Gastrocnemius medialis (tissue), 4 donors: ENCODE data around the gene MC2R. TPM values are rescaled to one million over a fixed set of nuclear protein-coding genes. Genes with fewer than 3 reads are reported as not detected.
"Not testable (repeated sequence)": the region's sequence is repeated elsewhere in the genome, so short reads cannot be mapped to it uniquely, and the experiment has no call there.

Source experiments
- ATAC-seq, 2 donors: fragments of 150-250 bp; one replicate each; pipeline ENCODE4 v1.9.1; 2016
- DNase-seq, 2 donors: peaks; one replicate each; pipeline ENCODE4 v3.0.0-alpha.2; 2019
- H3K27ac ChIP-seq, 4 donors: fragments of 200-600 bp; sonication (generic); 1 replicate in 1 of 4; 2 replicates in 3 of 4; pipeline ENCODE4 v1.5.1; 2016 to 2018; ENCODE audit warnings: mild to moderate bottlenecking in 2 of 4, moderate library complexity in 1 of 4
- H3K27me3 ChIP-seq, 3 donors: fragments of 200-600 bp; sonication (generic) in 2 of 3; 1 replicate in 1 of 3; 2 replicates in 2 of 3; pipeline versions ENCODE4 v1.5.1 to v1.6.0; 2016 to 2019; ENCODE audit warnings: mild to moderate bottlenecking in 1 of 3, moderate library complexity in 1 of 3
- H3K36me3 ChIP-seq, 2 donors: fragments of 200-600 bp; sonication (generic) in 1 of 2; one replicate each; pipeline ENCODE4 v1.5.1; 2017 to 2018
- H3K4me1 ChIP-seq, 2 donors: fragments of 200-600 bp; sonication (generic) in 1 of 2; one replicate each; pipeline ENCODE4 v1.5.1; 2016 to 2017; ENCODE audit warnings: mild to moderate bottlenecking in 2 of 2
- H3K4me3 ChIP-seq, 4 donors: fragments of 200-600 bp; sonication (generic) in 3 of 4; 1 replicate in 1 of 4; 2 replicates in 3 of 4; pipeline ENCODE4 v1.5.1; 2016 to 2019; ENCODE audit warnings: mild to moderate bottlenecking in 2 of 4
- H3K9me3 ChIP-seq, 3 donors: fragments of 200-600 bp; sonication (generic) in 2 of 3; 1 replicate in 1 of 3; 2 replicates in 2 of 3; pipeline ENCODE4 v1.5.1; 2016 to 2019
- CTCF ChIP-seq, 5 experiments: fragments of 450-650 bp in 3 of 5; fragments of 200-600 bp in 2 of 5; sonication (generic) in 2 of 5; IDR thresholded peaks in 4 of 5; conservative IDR thresholded peaks in 1 of 5; 1 replicate in 4 of 5; 2 replicates in 1 of 5; pipeline ENCODE4 v1.5.1; 2016 to 2019; ENCODE audit warnings: antibody characterized with exemption in 5 of 5, mild to moderate bottlenecking in 3 of 5, moderate library complexity in 3 of 5
- POLR2A ChIP-seq, 2 donors: fragments of 450-650 bp; IDR thresholded peaks; one replicate each; pipeline ENCODE4 v1.6.1; 2017; ENCODE audit warnings: antibody characterized with exemption in 2 of 2, mild to moderate bottlenecking in 2 of 2, moderate library complexity in 2 of 2
- in situ Hi-C, 4 donors: fragments of 200-750 bp; cut with MboI; loops; one replicate each; pipeline versions ENCODE4 v1.15.0 to v1.8.0; 2017; ENCODE audit warnings: low sequenced_read_pairs in 4 of 4
- intact Hi-C: fragments of 100-400 bp; cut with DNase I; formaldehyde crosslinking; loops from one replicate; pipeline ENCODE4 v1.15.1; 2023; ENCODE audit warnings: low total_unique reads
- total RNA-seq, 4 donors: library from RNA; depleted of rRNA; stranded (reverse); fragments of >200 nt; gene quantifications; one replicate each; pipeline versions ENCODE4 v1.1.0 to v1.2.3, GENCODE V29; 2016

MC2R gene
- total RNA-seq, 4 donors from 2014 or later: not detected

- DNase-seq: no peak
- in situ Hi-C loops: loop anchor here in 1 of 4 donors (25.0 kb wide), 1 partner anchor 94 kb away; no protein-coding TSS in a partner anchor
- Histone ChIP-seq H3K4me3 (no peak overlapping the region), H3K27ac (no peak overlapping the region), H3K27me3 (peaks cover 10 to 29% (median 15%) of the 10 kb centered on the region in 3 donors), H3K36me3 (no peaks in the 10 kb centered on the region), H3K4me1 (no peaks in the 10 kb centered on the region), H3K9me3 (no peaks in the 10 kb centered on the region)
- TF ChIP-seq POLR2A (IDR thresholded peaks at IDR 0.05) (no peak), CTCF (IDR thresholded peaks at IDR 0.05 in 4 of 5, conservative IDR thresholded peaks at IDR 0.05 in 1 of 5) (no peak)
- intact Hi-C loops: no loop called here
- ATAC-seq: no peak
Observed at GRCh38 chr18:13868501-13869271, 46.6 kb downstream of the MC2R start.

DNA sequence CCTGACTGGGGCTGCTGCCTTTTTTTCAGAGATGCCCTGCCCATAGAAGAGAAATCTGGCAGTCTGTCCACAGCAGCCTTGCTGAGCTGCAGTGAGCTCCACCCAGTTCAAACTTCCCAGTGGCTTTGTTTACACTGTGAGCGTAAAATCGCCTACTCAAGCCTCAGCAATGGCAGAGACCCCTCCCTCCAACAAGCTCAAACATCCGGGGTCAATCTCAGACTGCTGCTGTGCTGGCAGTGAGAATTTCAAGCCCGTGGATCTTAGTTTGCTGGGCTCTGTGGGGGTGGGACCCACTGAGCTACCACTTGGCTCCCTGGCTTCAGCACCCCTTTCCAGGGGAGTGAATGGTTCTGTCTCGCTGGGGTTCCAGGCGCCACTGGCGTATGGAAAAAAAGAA lies 52.4 kb downstream of the MC2R start:
- not testable (repeated sequence) for H3K27me3 ChIP-seq

GRCh38 chr18:13849791-13850190 lies 65.5 kb downstream of the MC2R start:
- DNase-seq (no peak), ATAC-seq (no peak)
- no peaks in the 10 kb centered on the region for H3K4me1 ChIP-seq
- H3K36me3 ChIP-seq: no peaks in the 10 kb centered on the region
- in situ Hi-C loops (loop anchor here in 2 of 4 donors (25.0 kb wide), 2 partner anchors 113 to 538 kb away; no protein-coding TSS in a partner anchor), intact Hi-C loops (no loop called here)
- H3K4me3 ChIP-seq: no peak overlapping the region
- TF ChIP-seq CTCF (IDR thresholded peaks at IDR 0.05 in 4 of 5, conservative IDR thresholded peaks at IDR 0.05 in 1 of 5): no peak
- no peak for TF ChIP-seq POLR2A (IDR thresholded peaks at IDR 0.05)
- no peak overlapping the region for H3K27ac ChIP-seq
- H3K27me3 ChIP-seq: no peaks in the 10 kb centered on the region
- H3K9me3 ChIP-seq: no peaks in the 10 kb centered on the region

More for the DNA sequence above, 52.4 kb downstream of the MC2R start:
- H3K9me3 ChIP-seq, intact Hi-C loops, H3K36me3 ChIP-seq, H3K4me3 ChIP-seq, DNase-seq, H3K27ac ChIP-seq, ATAC-seq, H3K4me1 ChIP-seq: not testable (repeated sequence)
- in situ Hi-C loops: loop anchor here in 1 of 4 donors (25.0 kb wide), 1 partner anchor 99 kb away; no protein-coding TSS in a partner anchor

DNA sequence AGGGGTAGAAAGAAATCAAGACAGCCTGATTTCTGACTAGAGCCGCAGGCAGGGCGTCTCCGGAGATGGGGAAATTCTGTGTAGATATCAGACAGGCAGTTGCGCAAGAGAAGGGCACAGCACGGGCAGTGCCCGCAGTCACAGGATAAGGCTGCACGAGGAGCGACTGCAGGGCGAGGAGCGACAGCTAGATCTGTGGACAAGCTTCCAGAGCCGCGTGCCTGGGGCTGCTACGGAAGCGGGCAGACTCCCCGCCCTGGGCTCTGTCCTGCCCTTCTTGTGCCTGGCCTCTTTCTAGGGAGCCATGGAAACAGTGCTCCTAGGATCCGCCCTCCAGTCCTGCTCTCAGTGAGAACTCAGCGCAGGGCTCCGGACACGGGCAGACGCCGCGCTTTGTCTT lies 78.8 kb downstream of the MC2R start:
- Histone ChIP-seq H3K9me3 (no peaks in the 10 kb centered on the region), H3K27me3 (peaks cover 4 to 11% (median 7%) of the 10 kb centered on the region in 3 donors), H3K4me1 (no peaks in the 10 kb centered on the region), H3K36me3 (no peaks in the 10 kb centered on the region), H3K27ac (no peak overlapping the region), H3K4me3 (no peak overlapping the region)
- DNase-seq: no peak
- in situ Hi-C loops: loop anchor here in 1 of 4 donors (25.0 kb wide), 1 partner anchor 551 kb away; no protein-coding TSS in a partner anchor
- intact Hi-C loops: no loop called here
- no peak for ATAC-seq
- no peak for TF ChIP-seq CTCF (IDR thresholded peaks at IDR 0.05 in 4 of 5, conservative IDR thresholded peaks at IDR 0.05 in 1 of 5)
- no peak for TF ChIP-seq POLR2A (IDR thresholded peaks at IDR 0.05)

GRCh38 chr18:13835202-13835601 lies 80.1 kb downstream of the MC2R start:
- in situ Hi-C loops (loop anchor here in 1 of 4 donors (25.0 kb wide), 1 partner anchor 552 kb away; no protein-coding TSS in a partner anchor), intact Hi-C loops (no loop called here)
- Histone ChIP-seq H3K36me3 (no peaks in the 10 kb centered on the region), H3K4me1 (no peaks in the 10 kb centered on the region), H3K9me3 (no peaks in the 10 kb centered on the region), H3K27ac (no peak overlapping the region), H3K27me3 (peaks cover 4 to 11% (median 11%) of the 10 kb centered on the region in 3 donors), H3K4me3 (no peak overlapping the region)
- no peak for TF ChIP-seq CTCF (IDR thresholded peaks at IDR 0.05 in 4 of 5, conservative IDR thresholded peaks at IDR 0.05 in 1 of 5)
- TF ChIP-seq POLR2A (IDR thresholded peaks at IDR 0.05): no peak
- ATAC-seq: no peak
- DNase-seq: no peak
